LoVo (cell line): ENCODE data around the gene SLC6A4.
"Not testable (repeated sequence)": the region's sequence is repeated elsewhere in the genome, so short reads cannot be mapped to it uniquely, and the experiment has no call there.

Source experiments
- DNase-seq: peaks from one replicate; pipeline ENCODE4 v3.0.0-alpha.2; 2016; ENCODE audit warnings: low spot score

The SLC6A4 gene

GRCh38 chr17:30219315-30219714 is 16.2 kb downstream of the SLC6A4 start:
- DNase-seq: no peak

DNA sequence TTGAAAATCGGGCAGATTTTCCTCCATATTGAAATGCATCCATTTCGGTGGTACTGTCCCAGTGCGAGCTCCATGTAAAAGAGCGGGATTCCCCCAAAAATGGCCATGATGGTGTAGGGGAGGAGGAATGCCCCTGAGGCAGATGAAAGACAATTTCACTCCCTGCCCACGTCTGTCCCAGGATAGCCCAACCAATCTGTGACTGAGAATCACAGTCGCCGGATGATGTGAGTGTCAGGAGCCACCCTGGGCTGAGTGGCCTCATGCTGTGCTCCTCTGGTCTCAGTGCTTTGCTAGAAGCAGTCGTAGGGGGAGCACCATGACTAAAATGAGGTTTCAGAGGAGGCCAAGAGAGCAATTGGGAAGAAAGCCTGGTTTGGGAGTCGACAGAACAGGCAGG is 16.7 kb downstream of the SLC6A4 start:
- DNase-seq: no peak

DNA sequence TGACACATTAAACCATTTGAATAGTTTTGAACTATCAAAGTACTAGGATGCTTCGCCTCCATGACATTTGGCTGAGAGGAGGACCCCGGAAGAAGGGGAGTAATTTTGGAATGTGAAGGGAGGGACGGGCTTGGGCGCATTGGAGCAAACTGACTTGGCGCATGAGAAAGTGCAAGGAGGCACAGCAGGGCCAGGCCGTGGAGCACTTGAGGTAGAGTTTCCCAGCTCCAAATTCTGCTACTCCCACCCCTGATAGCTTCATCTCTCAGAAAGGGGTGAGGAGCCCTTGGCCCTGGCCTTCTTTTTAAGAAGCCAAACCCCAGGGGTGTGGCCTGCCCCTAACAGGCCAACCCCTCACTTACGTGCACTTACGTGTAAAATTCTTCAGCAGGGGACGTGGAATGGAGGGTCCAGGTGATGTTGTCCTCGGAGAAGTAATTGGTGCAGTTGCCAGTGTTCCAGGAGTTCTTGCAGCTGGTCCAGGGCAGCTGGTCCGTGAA is 17.7 kb downstream of the SLC6A4 start:
- DNase-seq: no peak

DNA sequence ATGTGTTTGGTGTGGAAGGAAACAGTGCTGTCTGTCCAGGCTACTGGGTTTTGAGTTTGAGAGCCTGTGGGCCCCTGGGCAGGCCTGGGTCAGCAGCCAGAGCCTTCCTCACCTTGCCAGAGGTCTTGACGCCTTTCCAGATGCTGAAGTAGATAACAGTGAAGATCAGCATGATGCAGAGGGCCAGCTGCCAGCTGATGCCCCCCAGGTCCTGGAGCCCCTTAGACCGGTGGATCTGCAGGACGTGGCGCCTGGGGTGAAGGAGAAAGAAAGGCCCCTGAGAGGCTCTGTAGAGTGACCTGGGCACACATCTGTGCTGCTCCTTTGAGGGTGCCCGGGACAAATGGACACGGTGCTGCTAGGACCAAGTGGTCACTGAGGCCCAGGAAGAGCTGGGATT is 18.4 kb downstream of the SLC6A4 start:
- no peak for DNase-seq

GRCh38 chr17:30212750-30213149 is 22.7 kb downstream of the SLC6A4 start:
- no peak for DNase-seq

DNA sequence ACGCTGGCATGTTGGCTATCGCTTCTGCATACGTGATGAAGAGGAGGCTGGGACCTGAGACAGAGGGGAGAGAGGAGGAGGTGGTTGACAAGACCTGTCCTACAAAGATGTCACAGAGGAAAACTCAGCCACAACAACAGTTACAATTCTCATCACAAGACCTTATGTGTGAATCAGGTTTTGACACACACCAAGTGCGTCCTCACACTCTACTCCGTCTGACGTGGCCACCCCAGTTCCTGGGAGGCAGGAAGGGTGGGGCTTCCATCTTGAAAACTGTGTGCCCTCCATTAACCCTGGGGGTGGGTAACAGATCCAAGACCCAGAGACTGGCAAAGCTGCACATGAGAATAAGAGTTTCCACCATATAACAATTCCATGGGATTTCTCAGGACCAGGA is 24.1 kb downstream of the SLC6A4 start:
- DNase-seq: no peak

- DNase-seq: no peak
Observed at GRCh38 chr17:30210901-30211300, 24.6 kb downstream of the SLC6A4 start.

- no peak for DNase-seq
Observed at GRCh38 chr17:30210366-30210765, 25.1 kb downstream of the SLC6A4 start.

DNA sequence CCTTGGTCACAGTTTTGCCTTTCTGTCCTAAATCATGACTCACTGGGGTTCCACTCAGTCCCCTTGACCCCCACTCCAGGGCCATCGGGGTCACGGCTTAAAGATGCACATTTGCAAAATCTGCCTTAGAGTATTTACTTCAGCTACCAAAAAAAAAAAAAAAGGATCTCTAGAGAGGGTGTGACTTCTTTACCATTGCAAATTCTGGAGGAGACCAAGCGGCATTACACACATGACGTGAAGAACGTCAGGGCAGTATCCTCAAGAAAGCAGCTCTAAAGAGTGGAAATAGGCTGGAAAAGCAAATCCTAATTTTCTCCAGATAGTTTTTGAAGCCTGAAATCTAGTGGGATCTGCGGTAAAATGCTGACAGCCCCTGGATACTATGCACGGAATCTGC is 25.6 kb downstream of the SLC6A4 start:
- DNase-seq: no peak

- no peak for DNase-seq
Observed at GRCh38 chr17:30208214-30208613, 27.3 kb downstream of the SLC6A4 start.

GRCh38 chr17:30207655-30208054 is 27.8 kb downstream of the SLC6A4 start:
- DNase-seq: no peak

DNA sequence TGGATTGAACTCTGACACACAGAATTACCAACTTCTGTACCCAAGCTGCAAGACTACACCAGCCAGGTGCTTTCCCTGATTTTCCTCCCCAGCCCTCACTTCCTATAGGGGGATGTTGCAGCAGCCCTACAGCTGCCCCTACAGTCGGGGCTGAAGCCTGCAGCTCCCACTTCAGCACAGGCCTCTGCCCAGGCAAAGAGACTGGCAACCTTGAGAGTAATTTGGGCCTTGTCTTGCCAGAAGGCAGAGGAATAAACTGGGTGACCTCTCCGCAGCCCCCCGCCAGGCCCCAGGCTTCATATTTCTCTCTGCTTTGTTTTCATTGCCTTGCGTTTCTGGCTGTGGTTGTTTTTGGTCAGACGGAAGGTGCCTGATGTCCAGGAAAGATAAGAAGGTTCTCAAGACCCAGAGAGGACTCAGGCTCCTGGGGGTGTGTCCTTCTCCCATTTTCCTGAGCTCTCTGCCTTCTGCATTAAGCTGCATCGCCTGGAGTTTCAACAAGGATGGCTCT is 32.0 kb downstream of the SLC6A4 start:
- no peak for DNase-seq

GRCh38 chr17:30200656-30201055 is 34.8 kb downstream of the SLC6A4 start:
- DNase-seq: not testable (repeated sequence)

GRCh38 chr17:30200106-30200505 is 35.4 kb downstream of the SLC6A4 start:
- no peak for DNase-seq

DNA sequence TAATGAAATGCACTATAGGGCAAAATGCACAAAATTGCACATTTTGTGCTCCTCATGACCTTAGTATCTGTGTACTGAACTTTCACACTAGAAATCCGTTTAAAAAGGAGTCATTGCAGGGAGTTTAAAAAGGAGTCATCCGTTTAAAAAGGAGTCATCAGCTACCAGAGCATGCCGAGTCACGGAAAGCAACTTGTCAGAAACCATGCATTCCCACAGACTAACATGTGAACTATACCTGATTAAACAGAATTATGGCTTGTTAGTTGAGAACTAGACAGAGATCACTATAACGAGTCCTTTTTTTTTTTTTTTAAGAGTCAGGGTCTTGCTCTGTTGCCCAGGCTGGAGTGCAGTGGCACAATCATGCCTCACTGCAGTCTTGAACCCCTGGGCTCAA is 35.9 kb downstream of the SLC6A4 start:
- DNase-seq: no peak

GRCh38 chr17:30197416-30197815 is 38.1 kb downstream of the SLC6A4 start:
- no peak for DNase-seq

- DNase-seq: no peak
Observed at GRCh38 chr17:30196504-30196903, 39.0 kb downstream of the SLC6A4 start.

- DNase-seq: no peak
Observed at GRCh38 chr17:30191072-30191471, 44.4 kb downstream of the SLC6A4 start.

DNA sequence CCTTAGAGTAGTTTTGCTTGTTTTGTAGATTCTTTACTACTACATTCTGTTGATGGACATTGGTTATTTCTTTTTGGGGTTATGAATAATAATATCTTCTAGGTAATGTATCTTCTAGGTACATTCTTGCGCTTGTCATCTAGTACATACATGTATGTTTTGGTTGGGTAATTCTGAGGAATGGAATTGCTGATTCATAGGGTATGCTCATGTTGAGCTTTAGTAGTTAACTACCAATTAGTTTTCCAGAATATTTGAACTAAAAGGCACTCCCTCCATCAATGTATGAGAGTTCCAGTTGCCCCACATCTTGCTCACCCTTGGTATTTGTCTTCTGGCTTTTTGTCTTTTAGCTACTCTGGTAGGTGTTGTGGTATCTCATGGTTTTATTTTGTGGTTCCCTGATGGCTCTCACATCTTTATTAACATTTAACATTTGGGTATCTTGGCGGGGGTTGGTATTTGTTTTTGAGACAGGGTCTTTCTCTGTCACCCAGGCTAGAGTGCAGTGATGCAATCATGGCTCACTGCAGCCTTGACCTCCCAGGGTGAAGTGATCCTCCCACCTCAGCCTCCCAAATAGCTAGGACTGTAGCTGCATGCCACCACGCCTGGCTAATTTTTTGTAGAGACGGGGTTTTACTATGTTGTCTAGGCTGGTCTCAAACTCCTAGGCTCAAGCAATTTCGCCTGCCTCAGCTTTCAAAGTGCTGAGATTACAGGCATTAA is 47.1 kb downstream of the SLC6A4 start:
- DNase-seq: no peak

GRCh38 chr17:30187573-30187972 is 47.9 kb downstream of the SLC6A4 start:
- DNase-seq: no peak

GRCh38 chr17:30186761-30187160 is 48.7 kb downstream of the SLC6A4 start:
- no peak for DNase-seq

DNA sequence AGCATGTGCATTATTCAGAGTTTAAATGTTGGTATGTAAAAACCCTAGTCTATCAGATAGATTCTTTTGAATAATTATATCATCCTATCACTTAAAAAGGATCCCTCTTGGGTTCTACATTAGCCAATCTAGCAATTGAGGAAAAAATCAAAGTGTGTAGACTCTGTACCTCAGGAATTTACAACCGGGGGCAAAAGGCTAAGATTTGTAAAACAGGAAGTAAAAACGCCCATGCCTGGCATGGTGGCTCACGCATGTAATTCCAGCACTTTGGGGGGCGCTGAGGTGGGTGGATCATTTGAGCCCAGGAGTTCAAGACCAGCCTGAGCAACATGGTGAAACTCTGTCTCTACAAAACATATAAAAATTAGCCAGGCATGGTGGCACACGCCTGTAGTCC is 58.6 kb downstream of the SLC6A4 start:
- DNase-seq: no peak

DNA sequence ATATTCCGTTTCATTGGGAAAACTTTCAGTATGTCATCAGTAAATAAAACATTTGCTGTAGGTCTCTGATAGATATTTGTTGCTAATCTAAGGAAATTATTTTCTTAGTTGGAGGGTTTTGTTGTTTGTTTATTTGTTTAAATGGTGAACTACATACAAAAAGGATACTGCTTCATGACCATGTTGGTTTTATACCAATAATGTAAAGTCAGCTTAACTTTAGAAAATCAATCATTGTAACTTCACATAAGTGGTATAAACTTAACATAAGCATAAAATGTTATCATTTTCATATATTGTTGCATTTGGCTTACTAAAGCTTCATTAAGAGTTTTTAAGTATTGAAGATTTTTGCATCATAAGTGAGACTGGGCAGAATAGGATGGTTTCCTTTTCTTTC is 60.9 kb downstream of the SLC6A4 start:
- DNase-seq: no peak

- no peak for DNase-seq
Observed at GRCh38 chr17:30173649-30174048, 61.8 kb downstream of the SLC6A4 start.
